ENCODE results near the gene MACROD2.
A peak's percentile ranks its signal among the peaks of the same experiment; 100 is the strongest.

Gene MACROD2

GRCh38 chr20:14332866-14333265 lies 337.6 kb downstream of the MACROD2 start:
- Histone ChIP-seq H3K4me3 (ENCODE audit: low read depth, low read length) (peak overlapping the region; percentile 70), H3K9me3 (no peaks in the 10 kb centered on the region), H3K36me3 (no peaks in the 10 kb centered on the region), H3K27me3 (no peaks in the 10 kb centered on the region), H3K4me1 (peaks cover 8% of the 10 kb centered on the region)
- TF ChIP-seq, protein P1, sequence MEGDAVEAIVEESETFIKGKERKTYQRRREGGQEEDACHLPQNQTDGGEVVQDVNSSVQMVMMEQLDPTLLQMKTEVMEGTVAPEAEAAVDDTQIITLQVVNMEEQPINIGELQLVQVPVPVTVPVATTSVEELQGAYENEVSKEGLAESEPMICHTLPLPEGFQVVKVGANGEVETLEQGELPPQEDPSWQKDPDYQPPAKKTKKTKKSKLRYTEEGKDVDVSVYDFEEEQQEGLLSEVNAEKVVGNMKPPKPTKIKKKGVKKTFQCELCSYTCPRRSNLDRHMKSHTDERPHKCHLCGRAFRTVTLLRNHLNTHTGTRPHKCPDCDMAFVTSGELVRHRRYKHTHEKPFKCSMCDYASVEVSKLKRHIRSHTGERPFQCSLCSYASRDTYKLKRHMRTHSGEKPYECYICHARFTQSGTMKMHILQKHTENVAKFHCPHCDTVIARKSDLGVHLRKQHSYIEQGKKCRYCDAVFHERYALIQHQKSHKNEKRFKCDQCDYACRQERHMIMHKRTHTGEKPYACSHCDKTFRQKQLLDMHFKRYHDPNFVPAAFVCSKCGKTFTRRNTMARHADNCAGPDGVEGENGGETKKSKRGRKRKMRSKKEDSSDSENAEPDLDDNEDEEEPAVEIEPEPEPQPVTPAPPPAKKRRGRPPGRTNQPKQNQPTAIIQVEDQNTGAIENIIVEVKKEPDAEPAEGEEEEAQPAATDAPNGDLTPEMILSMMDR (IDR thresholded peaks at IDR 0.05; ENCODE audit: low read depth, low read length), result no peak
- DNase-seq, result no peak

- TF ChIP-seq, protein P1 (IDR thresholded peaks at IDR 0.05; ENCODE audit: low read depth, low read length), result no peak
- H3K9me3 ChIP-seq, result no peaks in the 10 kb centered on the region
- peak overlapping the region; percentile 70 for H3K4me3 ChIP-seq (ENCODE audit: low read depth, low read length)
- H3K27me3 ChIP-seq, result no peaks in the 10 kb centered on the region
- H3K36me3 ChIP-seq, result no peaks in the 10 kb centered on the region
- no peak for DNase-seq
- H3K4me1 ChIP-seq, result peaks cover 8% of the 10 kb centered on the region
Measured at GRCh38 chr20:14333721-14334120, 338.4 kb downstream of the MACROD2 start.

GRCh38 chr20:14334306-14334930 lies 339.1 kb downstream of the MACROD2 start:
- H3K9me3 ChIP-seq, result no peaks in the 10 kb centered on the region
- no peaks in the 10 kb centered on the region for H3K27me3 ChIP-seq
- H3K4me3 ChIP-seq (ENCODE audit: low read depth, low read length), result peak overlapping the region; percentile 70
- peak; percentile 75 for DNase-seq
- H3K4me1 ChIP-seq, result peaks cover 8% of the 10 kb centered on the region
- TF ChIP-seq, protein P1 (IDR thresholded peaks at IDR 0.05; ENCODE audit: low read depth, low read length), result peak; percentile 83
- no peaks in the 10 kb centered on the region for H3K36me3 ChIP-seq

DNA sequence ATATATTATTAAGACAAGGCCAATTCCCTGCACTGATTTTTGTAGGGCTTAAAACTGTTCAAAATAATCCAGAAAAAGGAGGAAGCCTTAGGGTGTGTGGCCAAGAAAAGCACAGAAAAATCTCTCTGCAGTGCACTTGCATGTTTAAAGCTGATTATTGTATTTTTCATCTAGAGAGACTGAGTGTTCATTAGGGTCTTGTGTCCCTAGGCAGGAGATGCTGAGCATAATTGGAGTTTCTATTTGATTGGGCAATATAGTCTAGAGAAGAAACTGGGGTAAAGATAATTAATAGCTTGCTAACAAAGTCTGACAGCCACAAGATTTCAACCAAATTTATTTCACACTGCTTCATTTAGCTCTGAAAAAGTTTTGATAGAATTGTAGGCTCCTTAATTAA lies 339.7 kb downstream of the MACROD2 start:
- Histone ChIP-seq H3K9me3 (no peaks in the 10 kb centered on the region), H3K4me3 (ENCODE audit: low read depth, low read length) (peak overlapping the region; percentile 70), H3K4me1 (peaks cover 8% of the 10 kb centered on the region)

GRCh38 chr20:14336686-14337085 lies 341.4 kb downstream of the MACROD2 start:
- H3K4me3 ChIP-seq (ENCODE audit: low read depth, low read length), result peak overlapping the region; percentile 70
- H3K9me3 ChIP-seq, result no peaks in the 10 kb centered on the region

More for the DNA sequence above, 339.7 kb downstream of the MACROD2 start:
- H3K36me3 ChIP-seq, result no peaks in the 10 kb centered on the region
- TF ChIP-seq, protein P1 (IDR thresholded peaks at IDR 0.05; ENCODE audit: low read depth, low read length), result no peak
- no peaks in the 10 kb centered on the region for H3K27me3 ChIP-seq
- no peak for DNase-seq

More at GRCh38 chr20:14336686-14337085, 341.4 kb downstream of the MACROD2 start:
- Histone ChIP-seq H3K27me3 (no peaks in the 10 kb centered on the region), H3K4me1 (peaks cover 5% of the 10 kb centered on the region), H3K36me3 (no peaks in the 10 kb centered on the region)
- peak; percentile 24 for DNase-seq
- TF ChIP-seq, protein P1 (IDR thresholded peaks at IDR 0.05; ENCODE audit: low read depth, low read length), result peak; percentile 24; the same call in 1 of the 2 replicates
